ENCODE data around the gene PLEKHM3.

GRCh38 chr2:207812058-207812725, 213.1 kb downstream of the PLEKHM3 start:
- no peak for TF ChIP-seq CTCF (conservative IDR thresholded peaks at IDR 0.05; ENCODE audit: low read depth, low read length)
- no peak for TF ChIP-seq EZH2 (IDR thresholded peaks at IDR 0.05; ENCODE audit: borderline replicate concordance, low read depth, low read length, poor library complexity, severe bottlenecking)

Data from A673 (cell line).